Measurements from ENCODE around the gene RNF112.

GRCh38 chr17:19380481-19381301 lies 30.3 kb upstream of the RNF112 start:
- TF ChIP-seq CTCF (conservative IDR thresholded peaks at IDR 0.05 in 1 of 2, IDR thresholded peaks at IDR 0.05 in 1 of 2; ENCODE audit: extremely low read depth in 1 of 2, insufficient read depth in 1 of 2, low read depth in 1 of 2, low read length in 2 of 2) (no peak), EZH2 (IDR thresholded peaks at IDR 0.05; ENCODE audit: borderline replicate concordance, low read length) (no peak)
